CD4-positive, alpha-beta T cell treated with Interleukin-4 for 1 hour (primary cell): ENCODE results near the gene ZNF554.

ENCODE experiments used
- DNase-seq, 2 donors: peaks; one replicate each; pipeline ENCODE4 v3.0.0-alpha.2; 2020 to 2022

Gene ZNF554

GRCh38 chr19:2834294-2834871 lies 14.7 kb downstream of the ZNF554 start:
- DNase-seq: no peak

GRCh38 chr19:2837430-2837829 lies 17.8 kb downstream of the ZNF554 start:
- no peak for DNase-seq

- peak; percentile 99 for DNase-seq
Measured at GRCh38 chr19:2840794-2841791, 21.4 kb downstream of the ZNF554 start, which contains the start of gene ZNF555. Gene ZNF555, plus strand, starts transcription at chr19:2841475. Its CDS starts 98 bp downstream, at chr19:2841573.

GRCh38 chr19:2841855-2842574 lies 22.3 kb downstream of the ZNF554 start:
- DNase-seq: no peak

GRCh38 chr19:2845107-2845506 lies 25.4 kb downstream of the ZNF554 start:
- no peak for DNase-seq

GRCh38 chr19:2846180-2846894 lies 26.7 kb downstream of the ZNF554 start:
- DNase-seq: no peak

- no peak for DNase-seq
Measured at GRCh38 chr19:2847507-2847906, 27.8 kb downstream of the ZNF554 start.

- no peak for DNase-seq
Measured at GRCh38 chr19:2848616-2849015, 28.9 kb downstream of the ZNF554 start.

GRCh38 chr19:2850256-2850925 lies 30.7 kb downstream of the ZNF554 start:
- no peak for DNase-seq

- DNase-seq: no peak
Measured at GRCh38 chr19:2852598-2852997, 32.9 kb downstream of the ZNF554 start.

- DNase-seq: no peak
Measured at GRCh38 chr19:2853015-2853606, 33.4 kb downstream of the ZNF554 start.

GRCh38 chr19:2854849-2855248 lies 35.2 kb downstream of the ZNF554 start:
- DNase-seq: no peak

- DNase-seq: peak in 1 of 2 donors; percentile 62
Measured at GRCh38 chr19:2856457-2857050, 36.9 kb downstream of the ZNF554 start.

GRCh38 chr19:2858864-2859263 lies 39.2 kb downstream of the ZNF554 start:
- DNase-seq: no peak

- no peak for DNase-seq
Measured at GRCh38 chr19:2863816-2864215, 44.1 kb downstream of the ZNF554 start.

GRCh38 chr19:2865334-2866100 lies 45.8 kb downstream of the ZNF554 start:
- no peak for DNase-seq

- DNase-seq: no peak
Measured at GRCh38 chr19:2866495-2867024, 46.9 kb downstream of the ZNF554 start.

GRCh38 chr19:2867025-2867991 lies 47.6 kb downstream of the ZNF554 start, which contains the start of gene ZNF556:
Gene ZNF556, plus strand, starts transcription at chr19:2867335. Its CDS starts 87 bp downstream, at chr19:2867422.
- no peak for DNase-seq

- DNase-seq: no peak
Measured at GRCh38 chr19:2869618-2870017, 50.0 kb downstream of the ZNF554 start.
